ENCODE data around the gene ZNF341.

GRCh38 chr20:33689493-33689892 is 42.3 kb upstream of the ZNF341 start:
- TF ChIP-seq CTCF (IDR thresholded peaks at IDR 0.05) (no peak), POLR2A (IDR thresholded peaks at IDR 0.05) (no peak)
